MM.1S (cell line): ENCODE measurements around the gene WDR77.

ENCODE experiments used
- DNase-seq: peaks from one replicate; pipeline ENCODE4 v3.0.0-alpha.2; 2015
- H2AFZ ChIP-seq: fragments of 300-600 bp; sonication (generic); 2 replicates; pipeline ENCODE4 v1.6.0; 2016; ENCODE audit warnings: antibody characterized with exemption, low read length
- H3F3A ChIP-seq: fragments of 300-600 bp; sonication (generic); 2 replicates; pipeline ENCODE4 v1.6.1; 2016; ENCODE audit warnings: mild to moderate bottlenecking, antibody characterized with exemption, low read length, moderate library complexity, mixed read lengths; ENCODE audit not compliant: insufficient read depth
- H3K27ac ChIP-seq: fragments of 300-600 bp; sonication (generic); 2 replicates; pipeline ENCODE4 v1.5.1; 2016; ENCODE audit warnings: mild to moderate bottlenecking, low read length
- H3K27me3 ChIP-seq: fragments of 300-600 bp; sonication (generic); replicated peaks from 2 replicates; pipeline ENCODE4 v1.6.0; 2016; ENCODE audit warnings: low read length; ENCODE audit not compliant: insufficient read depth
- H3K36me3 ChIP-seq: fragments of 300-600 bp; sonication (generic); replicated peaks from 2 replicates; pipeline ENCODE4 v1.6.1; 2016; ENCODE audit warnings: mild to moderate bottlenecking, low read length, mixed read lengths; ENCODE audit not compliant: insufficient read depth
- H3K4me1 ChIP-seq: fragments of 300-600 bp; sonication (generic); 2 replicates; pipeline ENCODE4 v1.6.1; 2016; ENCODE audit warnings: low read length, mixed read lengths
- H3K4me2 ChIP-seq: fragments of 300-600 bp; sonication (generic); 2 replicates; pipeline ENCODE4 v1.6.0; 2016; ENCODE audit warnings: low read depth, low read length
- H3K4me3 ChIP-seq: fragments of 300-600 bp; sonication (generic); 2 replicates; pipeline ENCODE4 v1.5.1; 2016; ENCODE audit warnings: low read length, mixed read lengths
- H3K79me2 ChIP-seq: fragments of 300-600 bp; sonication (generic); 2 replicates; pipeline ENCODE4 v1.6.1; 2016; ENCODE audit warnings: mixed run types, low read length, mixed read lengths
- H3K9ac ChIP-seq: fragments of 300-600 bp; sonication (generic); 2 replicates; pipeline ENCODE4 v1.6.1; 2016; ENCODE audit warnings: low read length, mixed read lengths
- H3K9me2 ChIP-seq: fragments of 300-600 bp; sonication (generic); replicated peaks from 2 replicates; pipeline ENCODE4 v1.6.1; 2016; ENCODE audit warnings: mild to moderate bottlenecking, low read length, mixed read lengths; ENCODE audit not compliant: insufficient read depth
- H3K9me3 ChIP-seq: fragments of 300-600 bp; sonication (generic); replicated peaks from 2 replicates; pipeline ENCODE4 v1.6.1; 2016; ENCODE audit warnings: mild to moderate bottlenecking, low read length, mixed read lengths; ENCODE audit not compliant: insufficient read depth
- H4K20me1 ChIP-seq: fragments of 300-600 bp; sonication (generic); 2 replicates; pipeline ENCODE4 v1.6.1; 2016; ENCODE audit warnings: mild to moderate bottlenecking, low read length, moderate library complexity, mixed read lengths; ENCODE audit not compliant: insufficient read depth
- EZH2 ChIP-seq: fragments of 300-600 bp; sonication (generic); optimal IDR thresholded peaks from 2 replicates; pipeline ENCODE3; 2017; ENCODE audit warnings: low read depth, mild to moderate bottlenecking, antibody characterized with exemption, low read length, mixed read lengths
- EZH2phosphoT487 ChIP-seq: fragments of 300-600 bp; sonication (generic); IDR thresholded peaks from 2 replicates; pipeline ENCODE4 v1.6.1; 2018; ENCODE audit warnings: antibody characterized with exemption, low read length
- TF ChIP-seq, protein P1 (sequence below): fragments of 300-600 bp; sonication (generic); IDR thresholded peaks from 2 replicates; pipeline ENCODE4 v1.5.1; 2016; ENCODE audit warnings: antibody characterized with exemption, low read length, mixed read lengths

The WDR77 gene

DNA sequence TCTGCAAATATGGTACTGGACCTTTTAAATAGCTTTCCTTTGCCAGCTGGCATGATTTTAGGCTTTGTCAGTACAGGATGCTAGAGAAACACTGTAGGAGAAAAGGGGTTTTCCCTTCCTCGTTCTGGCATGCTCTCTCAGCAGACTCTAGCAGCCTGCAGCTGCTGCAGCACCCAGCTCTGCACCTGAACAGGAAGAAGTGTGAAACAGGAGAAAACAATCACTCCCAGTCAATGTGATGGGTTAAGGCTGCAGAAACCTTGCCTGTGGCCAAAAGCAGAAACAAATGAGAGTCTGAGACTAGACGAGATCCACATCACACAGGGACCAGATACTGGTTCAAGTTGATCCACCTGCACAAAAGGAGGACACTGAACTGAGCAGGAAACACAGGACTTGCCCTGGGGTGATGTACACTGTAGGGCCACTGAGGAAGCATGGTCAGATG is 42.7 kb downstream of the WDR77 start:
- H3K9ac ChIP-seq, result no peak overlapping the region
- H3K79me2 ChIP-seq, result no peaks in the 10 kb centered on the region
- no peak overlapping the region for H2AFZ ChIP-seq
- no peaks in the 10 kb centered on the region for H3K9me3 ChIP-seq
- no peaks in the 10 kb centered on the region for H3K36me3 ChIP-seq
- H3F3A ChIP-seq, result peaks cover 6% of the 10 kb centered on the region
- H3K4me1 ChIP-seq, result peaks cover 20% of the 10 kb centered on the region
- H3K9me2 ChIP-seq, result no peaks in the 10 kb centered on the region
- TF ChIP-seq, protein P1, sequence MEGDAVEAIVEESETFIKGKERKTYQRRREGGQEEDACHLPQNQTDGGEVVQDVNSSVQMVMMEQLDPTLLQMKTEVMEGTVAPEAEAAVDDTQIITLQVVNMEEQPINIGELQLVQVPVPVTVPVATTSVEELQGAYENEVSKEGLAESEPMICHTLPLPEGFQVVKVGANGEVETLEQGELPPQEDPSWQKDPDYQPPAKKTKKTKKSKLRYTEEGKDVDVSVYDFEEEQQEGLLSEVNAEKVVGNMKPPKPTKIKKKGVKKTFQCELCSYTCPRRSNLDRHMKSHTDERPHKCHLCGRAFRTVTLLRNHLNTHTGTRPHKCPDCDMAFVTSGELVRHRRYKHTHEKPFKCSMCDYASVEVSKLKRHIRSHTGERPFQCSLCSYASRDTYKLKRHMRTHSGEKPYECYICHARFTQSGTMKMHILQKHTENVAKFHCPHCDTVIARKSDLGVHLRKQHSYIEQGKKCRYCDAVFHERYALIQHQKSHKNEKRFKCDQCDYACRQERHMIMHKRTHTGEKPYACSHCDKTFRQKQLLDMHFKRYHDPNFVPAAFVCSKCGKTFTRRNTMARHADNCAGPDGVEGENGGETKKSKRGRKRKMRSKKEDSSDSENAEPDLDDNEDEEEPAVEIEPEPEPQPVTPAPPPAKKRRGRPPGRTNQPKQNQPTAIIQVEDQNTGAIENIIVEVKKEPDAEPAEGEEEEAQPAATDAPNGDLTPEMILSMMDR, result no peak
- TF ChIP-seq EZH2phosphoT487 (no peak), EZH2 (no peak)
- peak; percentile 89 for DNase-seq
- H3K4me3 ChIP-seq, result peak overlapping the region; percentile 22; the same call in 1 of the 2 replicates
- H4K20me1 ChIP-seq, result no peaks in the 10 kb centered on the region
- no peaks in the 10 kb centered on the region for H3K27me3 ChIP-seq
- H3K27ac ChIP-seq, result peak overlapping the region; percentile 59; the same call in 1 of the 2 replicates
- H3K4me2 ChIP-seq, result peak overlapping the region; percentile 50

GRCh38 chr1:111404588-111404987 is 44.5 kb downstream of the WDR77 start:
- H3K4me3 ChIP-seq, result no peak overlapping the region
- H3K4me1 ChIP-seq, result peaks cover 20% of the 10 kb centered on the region
- no peak overlapping the region for H3K4me2 ChIP-seq
- H2AFZ ChIP-seq, result no peak overlapping the region
- no peaks in the 10 kb centered on the region for H3K27me3 ChIP-seq
- H3K9ac ChIP-seq, result no peak overlapping the region
- no peaks in the 10 kb centered on the region for H3K79me2 ChIP-seq
- H3K9me3 ChIP-seq, result no peaks in the 10 kb centered on the region
- H3K27ac ChIP-seq, result no peak overlapping the region
- no peak for DNase-seq
- no peaks in the 10 kb centered on the region for H3K36me3 ChIP-seq
- peaks cover 6% of the 10 kb centered on the region for H3F3A ChIP-seq
- no peaks in the 10 kb centered on the region for H4K20me1 ChIP-seq
- TF ChIP-seq EZH2 (no peak), EZH2phosphoT487 (no peak)
- TF ChIP-seq, protein P1, result no peak
- no peaks in the 10 kb centered on the region for H3K9me2 ChIP-seq

- Histone ChIP-seq H3F3A (peaks cover 6% of the 10 kb centered on the region), H2AFZ (no peak overlapping the region), H3K9ac (no peak overlapping the region), H3K4me2 (no peak overlapping the region), H3K79me2 (no peaks in the 10 kb centered on the region), H3K27me3 (no peaks in the 10 kb centered on the region), H3K36me3 (no peaks in the 10 kb centered on the region), H3K4me3 (no peak overlapping the region), H3K9me3 (no peaks in the 10 kb centered on the region), H3K9me2 (no peaks in the 10 kb centered on the region), H4K20me1 (no peaks in the 10 kb centered on the region), H3K27ac (no peak overlapping the region), H3K4me1 (peaks cover 17% of the 10 kb centered on the region)
- DNase-seq, result no peak
- TF ChIP-seq EZH2, result no peak
- no peak for TF ChIP-seq EZH2phosphoT487
- TF ChIP-seq, protein P1, result no peak
These were observed 47.0 kb downstream of the WDR77 start for GRCh38 chr1:111402083-111402482.
